T-helper 1 cell treated with Interleukin-12 subunit alpha and Interleukin-12 subunit beta and Interleukin-4 antibody, amounts not matched to agents 30 μg/mL and 1 μg/mL, for 36 hours (primary cell): ENCODE measurements around the gene HIVEP3.

Experiments
- H3K27ac Mint-ChIP-seq: one replicate; pipeline ENCODE4 v1.8.0; 2021; ENCODE audit warnings: mild to moderate bottlenecking, mixed read lengths
- H3K27me3 Mint-ChIP-seq: one replicate; pipeline ENCODE4 v1.8.0; 2021; ENCODE audit warnings: low read depth, mixed read lengths
- H3K36me3 Mint-ChIP-seq: one replicate; pipeline ENCODE4 v1.8.0; 2021; ENCODE audit warnings: low read depth, mixed read lengths
- H3K4me1 Mint-ChIP-seq: one replicate; pipeline ENCODE4 v1.8.0; 2021; ENCODE audit warnings: low read depth, mixed read lengths
- H3K4me3 Mint-ChIP-seq: one replicate; pipeline ENCODE4 v1.8.0; 2021; ENCODE audit warnings: mild to moderate bottlenecking, moderate library complexity, mixed read lengths
- H3K9me3 Mint-ChIP-seq: one replicate; pipeline ENCODE4 v1.8.0; 2021; ENCODE audit warnings: mixed read lengths

Gene HIVEP3

DNA sequence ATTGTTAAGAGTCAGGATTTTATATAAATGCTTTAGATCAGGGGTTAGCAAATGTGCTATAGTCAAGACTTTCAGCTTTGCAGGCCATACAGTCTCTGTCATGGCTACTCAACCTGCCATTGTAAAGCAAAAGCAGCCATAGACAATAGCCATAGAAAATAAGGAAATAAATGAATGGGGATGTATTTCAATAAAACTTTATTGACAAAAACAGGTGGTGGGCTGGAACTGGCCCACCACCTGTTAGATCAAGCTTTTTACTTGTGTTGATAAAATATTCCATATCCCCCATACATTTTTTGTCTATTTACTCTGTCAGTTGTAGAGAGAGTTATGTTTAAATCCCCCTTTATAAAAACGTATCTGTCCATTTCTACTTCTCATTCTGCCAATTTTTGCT, 98.9 kb downstream of the HIVEP3 start:
- Mint-ChIP-seq H3K27ac (no peak overlapping the region), H3K4me3 (no peak overlapping the region), H3K27me3 (peaks cover 5% of the 10 kb centered on the region), H3K4me1 (peaks cover 8% of the 10 kb centered on the region), H3K36me3 (peaks cover 2% of the 10 kb centered on the region), H3K9me3 (no peaks in the 10 kb centered on the region)

DNA sequence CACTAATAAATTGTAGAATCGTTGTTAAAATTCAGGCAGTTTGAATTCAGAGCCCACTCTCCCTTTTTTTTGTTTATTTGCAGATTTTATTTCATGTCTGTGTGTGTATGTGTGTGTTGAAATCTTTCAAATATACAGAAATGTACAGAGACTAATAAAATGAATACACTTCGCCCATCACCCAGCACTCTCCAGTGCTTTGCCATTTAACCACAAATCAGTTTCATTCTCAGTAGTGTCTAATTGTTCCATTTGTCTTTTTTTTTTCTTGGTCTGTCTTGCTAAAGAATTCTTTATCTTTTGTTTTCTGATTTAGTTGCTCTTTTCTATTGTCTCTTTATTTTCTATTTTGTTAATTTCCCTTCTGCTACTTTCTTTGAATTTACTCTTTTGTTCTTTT, 99.7 kb downstream of the HIVEP3 start:
- peaks cover 2% of the 10 kb centered on the region for H3K36me3 Mint-ChIP-seq
- no peak overlapping the region for H3K27ac Mint-ChIP-seq
- H3K9me3 Mint-ChIP-seq, result no peaks in the 10 kb centered on the region
- no peak overlapping the region for H3K4me3 Mint-ChIP-seq
- peaks cover 5% of the 10 kb centered on the region for H3K27me3 Mint-ChIP-seq
- peaks cover 8% of the 10 kb centered on the region for H3K4me1 Mint-ChIP-seq

- Mint-ChIP-seq H3K36me3 (peaks cover 2% of the 10 kb centered on the region), H3K4me3 (no peak overlapping the region), H3K27ac (no peak overlapping the region), H3K9me3 (no peaks in the 10 kb centered on the region), H3K27me3 (peaks cover 5% of the 10 kb centered on the region), H3K4me1 (peaks cover 17% of the 10 kb centered on the region)
Observed at GRCh38 chr1:41816061-41816460, 102.7 kb downstream of the HIVEP3 start.

DNA sequence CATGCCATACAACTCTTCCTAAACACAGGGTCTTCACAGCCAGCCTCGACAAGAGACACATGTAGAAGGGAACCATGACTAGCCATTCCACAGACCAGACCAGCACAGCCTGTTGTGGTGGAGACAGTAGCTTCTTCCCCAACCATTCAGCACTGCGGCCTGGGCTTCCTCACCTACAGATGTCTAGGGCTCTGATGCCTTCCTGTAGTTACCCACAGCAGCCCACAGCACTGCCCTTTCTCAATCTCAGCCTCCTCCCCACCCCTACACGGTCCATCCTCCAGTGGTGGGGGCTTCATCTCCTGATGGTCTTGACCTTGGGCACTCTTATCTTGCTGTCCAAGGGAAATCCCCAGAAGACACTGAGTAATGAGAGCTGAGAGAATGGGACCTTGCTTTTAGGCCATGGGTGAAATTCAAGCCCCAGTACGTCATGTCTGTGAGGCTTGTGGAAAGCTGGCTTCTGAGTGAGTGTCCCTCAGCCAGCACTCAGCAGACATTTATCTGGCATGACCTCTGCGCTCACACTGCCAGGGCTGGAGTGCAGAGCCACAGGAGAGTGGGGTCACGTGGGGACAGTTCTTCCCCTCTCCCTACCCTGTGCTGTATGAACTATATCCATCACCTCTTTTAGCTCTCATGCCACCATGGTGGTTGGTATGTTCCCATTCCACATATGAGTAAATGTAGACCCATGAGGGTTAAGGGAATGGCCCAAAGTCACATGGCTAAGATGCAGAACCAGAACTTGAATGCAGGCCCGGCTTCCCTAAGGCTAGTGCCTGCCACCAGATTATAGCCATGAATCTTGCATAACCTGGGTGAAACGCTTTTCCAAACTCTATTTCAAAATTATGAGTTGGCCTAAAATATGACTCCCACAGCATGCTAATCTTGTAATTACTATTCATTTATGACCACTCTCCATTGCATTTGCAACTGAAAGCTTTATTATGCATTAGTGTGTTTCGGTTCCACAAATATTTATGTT, 104.7 kb downstream of the HIVEP3 start:
- H3K27me3 Mint-ChIP-seq, result peaks cover 1% of the 10 kb centered on the region

GRCh38 chr1:41813226-41813625, 105.5 kb downstream of the HIVEP3 start:
- H3K9me3 Mint-ChIP-seq, result no peaks in the 10 kb centered on the region
- H3K36me3 Mint-ChIP-seq, result peaks cover 2% of the 10 kb centered on the region
- H3K27ac Mint-ChIP-seq, result no peak overlapping the region
- H3K4me3 Mint-ChIP-seq, result no peak overlapping the region
- H3K27me3 Mint-ChIP-seq, result no peaks in the 10 kb centered on the region
- peaks cover 36% of the 10 kb centered on the region for H3K4me1 Mint-ChIP-seq

More for the DNA sequence above, 104.7 kb downstream of the HIVEP3 start:
- H3K36me3 Mint-ChIP-seq, result peaks cover 2% of the 10 kb centered on the region
- no peak overlapping the region for H3K4me3 Mint-ChIP-seq
- H3K4me1 Mint-ChIP-seq, result peaks cover 34% of the 10 kb centered on the region
- H3K9me3 Mint-ChIP-seq, result no peaks in the 10 kb centered on the region
- H3K27ac Mint-ChIP-seq, result no peak overlapping the region

GRCh38 chr1:41812453-41812852, 106.3 kb downstream of the HIVEP3 start:
- H3K27me3 Mint-ChIP-seq, result no peaks in the 10 kb centered on the region
- peaks cover 4% of the 10 kb centered on the region for H3K36me3 Mint-ChIP-seq
- no peak overlapping the region for H3K4me3 Mint-ChIP-seq
- H3K9me3 Mint-ChIP-seq, result no peaks in the 10 kb centered on the region
- no peak overlapping the region for H3K27ac Mint-ChIP-seq
- peaks cover 43% of the 10 kb centered on the region for H3K4me1 Mint-ChIP-seq

GRCh38 chr1:41812051-41812450, 106.7 kb downstream of the HIVEP3 start:
- Mint-ChIP-seq H3K9me3 (no peaks in the 10 kb centered on the region), H3K36me3 (peaks cover 6% of the 10 kb centered on the region), H3K4me3 (no peak overlapping the region), H3K27ac (peak overlapping the region; percentile 65), H3K4me1 (peaks cover 47% of the 10 kb centered on the region), H3K27me3 (no peaks in the 10 kb centered on the region)

DNA sequence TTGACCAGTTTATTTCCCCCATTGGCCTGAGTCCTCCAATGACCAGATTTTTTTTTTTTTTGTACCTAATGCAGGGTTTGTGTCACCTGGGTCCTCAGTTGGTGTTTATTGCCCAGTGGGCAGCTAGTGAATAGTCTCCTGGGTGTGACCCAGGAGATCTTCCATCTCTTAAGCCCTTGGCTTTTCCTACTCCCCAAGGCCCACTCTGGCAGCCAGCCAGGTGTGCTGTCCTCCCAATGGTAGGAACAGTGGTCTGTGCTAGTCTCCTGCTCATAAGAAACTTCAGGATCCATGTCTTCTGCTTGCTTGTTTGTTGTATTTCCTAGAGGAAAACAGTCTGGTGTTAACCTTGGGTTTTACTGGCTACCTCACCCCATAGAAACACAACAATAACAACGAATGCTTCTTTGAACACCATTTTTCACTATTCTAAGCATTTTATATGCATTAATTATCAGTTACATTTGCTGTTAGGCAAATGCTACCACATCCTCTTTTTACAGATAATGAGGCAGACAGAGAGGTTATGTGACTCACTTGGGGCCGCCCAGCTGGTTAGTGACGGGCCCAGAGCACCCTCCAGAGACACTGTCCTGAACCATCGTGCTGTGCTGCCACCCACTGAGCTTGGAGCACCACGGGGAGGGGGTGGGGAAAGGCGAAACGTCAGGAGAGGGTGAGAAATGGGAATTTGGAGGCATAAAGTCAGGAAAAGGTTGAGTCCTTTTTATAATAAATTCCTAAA, 107.5 kb downstream of the HIVEP3 start:
- peaks cover 56% of the 10 kb centered on the region for H3K4me1 Mint-ChIP-seq
- H3K9me3 Mint-ChIP-seq, result no peaks in the 10 kb centered on the region
- no peak overlapping the region for H3K4me3 Mint-ChIP-seq
- peaks cover 7% of the 10 kb centered on the region for H3K36me3 Mint-ChIP-seq
- H3K27ac Mint-ChIP-seq, result peak overlapping the region; percentile 58
- no peaks in the 10 kb centered on the region for H3K27me3 Mint-ChIP-seq

DNA sequence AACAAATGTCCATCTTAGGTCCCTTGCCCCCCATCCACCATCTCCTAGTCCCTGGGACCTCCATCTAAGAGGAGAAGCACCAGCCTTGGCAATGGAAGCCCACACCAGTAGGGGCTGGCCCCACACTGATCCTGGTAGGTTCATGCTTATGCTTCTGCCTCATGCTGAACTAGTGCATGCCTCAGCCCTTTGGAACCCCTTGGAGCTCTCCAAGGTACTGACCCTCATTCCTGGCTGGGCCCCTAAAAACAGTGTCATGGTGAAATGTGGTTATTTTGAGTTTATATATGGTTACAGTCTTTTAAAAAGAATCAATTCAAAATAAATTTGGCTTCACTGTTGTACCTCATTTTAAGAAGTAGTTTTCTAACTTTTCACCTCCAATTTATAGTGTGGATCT, 108.3 kb downstream of the HIVEP3 start:
- H3K4me1 Mint-ChIP-seq, result peaks cover 63% of the 10 kb centered on the region
- H3K36me3 Mint-ChIP-seq, result peaks cover 9% of the 10 kb centered on the region
- H3K9me3 Mint-ChIP-seq, result no peaks in the 10 kb centered on the region
- H3K4me3 Mint-ChIP-seq, result no peak overlapping the region
- H3K27ac Mint-ChIP-seq, result peak overlapping the region; percentile 28
- no peaks in the 10 kb centered on the region for H3K27me3 Mint-ChIP-seq

DNA sequence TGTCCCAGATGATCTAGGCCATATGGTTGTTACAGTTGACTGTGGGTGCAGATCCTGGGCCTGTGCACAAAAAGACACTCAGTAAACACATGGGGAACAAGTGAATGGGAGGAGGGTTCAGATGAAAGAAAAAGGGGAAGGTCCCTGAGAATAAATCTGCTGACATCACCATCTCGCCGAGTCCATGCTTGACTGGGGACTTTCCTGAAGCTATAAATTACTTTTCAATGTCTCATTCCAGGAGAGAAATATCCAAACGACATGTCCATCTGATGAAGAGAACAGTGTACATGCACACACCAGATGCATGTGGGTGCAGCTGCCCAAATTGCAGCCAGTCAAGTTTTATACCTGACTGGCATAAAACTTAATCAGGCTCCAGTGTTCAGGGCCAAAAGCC, 109.0 kb downstream of the HIVEP3 start:
- H3K9me3 Mint-ChIP-seq, result no peaks in the 10 kb centered on the region
- H3K27ac Mint-ChIP-seq, result peak overlapping the region; percentile 59
- no peaks in the 10 kb centered on the region for H3K27me3 Mint-ChIP-seq
- H3K4me1 Mint-ChIP-seq, result peaks cover 67% of the 10 kb centered on the region
- H3K4me3 Mint-ChIP-seq, result no peak overlapping the region
- H3K36me3 Mint-ChIP-seq, result peaks cover 11% of the 10 kb centered on the region

DNA sequence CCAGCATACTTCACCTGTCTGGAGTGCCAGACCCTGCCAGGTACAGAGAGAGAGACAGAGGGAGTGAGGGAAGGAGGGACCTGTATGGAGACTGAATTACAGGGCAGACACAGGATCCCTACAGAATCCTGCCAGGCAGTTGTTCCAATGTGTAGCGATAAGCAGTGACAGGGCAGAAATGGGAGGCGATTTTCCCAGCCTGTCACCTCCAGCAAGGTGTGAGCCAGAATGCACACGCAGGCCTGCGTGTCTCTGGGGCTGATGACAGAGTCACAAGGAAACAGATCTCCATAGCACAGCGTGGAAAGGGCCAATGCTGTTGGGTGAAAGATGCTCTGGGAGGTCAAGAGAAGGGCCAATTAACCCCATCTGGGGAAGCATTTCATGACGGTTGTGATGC, 111.3 kb downstream of the HIVEP3 start:
- Mint-ChIP-seq H3K36me3 (peaks cover 15% of the 10 kb centered on the region), H3K27me3 (no peaks in the 10 kb centered on the region), H3K9me3 (no peaks in the 10 kb centered on the region), H3K4me3 (peak overlapping the region; percentile 70), H3K27ac (peak overlapping the region; percentile 97), H3K4me1 (peaks cover 84% of the 10 kb centered on the region)

- peaks cover 15% of the 10 kb centered on the region for H3K36me3 Mint-ChIP-seq
- H3K9me3 Mint-ChIP-seq, result no peaks in the 10 kb centered on the region
- peak overlapping the region; percentile 70 for H3K4me3 Mint-ChIP-seq
- H3K27me3 Mint-ChIP-seq, result no peaks in the 10 kb centered on the region
- H3K27ac Mint-ChIP-seq, result peak overlapping the region; percentile 97
- H3K4me1 Mint-ChIP-seq, result peaks cover 78% of the 10 kb centered on the region
Observed at GRCh38 chr1:41806472-41807155, 112.1 kb downstream of the HIVEP3 start.

DNA sequence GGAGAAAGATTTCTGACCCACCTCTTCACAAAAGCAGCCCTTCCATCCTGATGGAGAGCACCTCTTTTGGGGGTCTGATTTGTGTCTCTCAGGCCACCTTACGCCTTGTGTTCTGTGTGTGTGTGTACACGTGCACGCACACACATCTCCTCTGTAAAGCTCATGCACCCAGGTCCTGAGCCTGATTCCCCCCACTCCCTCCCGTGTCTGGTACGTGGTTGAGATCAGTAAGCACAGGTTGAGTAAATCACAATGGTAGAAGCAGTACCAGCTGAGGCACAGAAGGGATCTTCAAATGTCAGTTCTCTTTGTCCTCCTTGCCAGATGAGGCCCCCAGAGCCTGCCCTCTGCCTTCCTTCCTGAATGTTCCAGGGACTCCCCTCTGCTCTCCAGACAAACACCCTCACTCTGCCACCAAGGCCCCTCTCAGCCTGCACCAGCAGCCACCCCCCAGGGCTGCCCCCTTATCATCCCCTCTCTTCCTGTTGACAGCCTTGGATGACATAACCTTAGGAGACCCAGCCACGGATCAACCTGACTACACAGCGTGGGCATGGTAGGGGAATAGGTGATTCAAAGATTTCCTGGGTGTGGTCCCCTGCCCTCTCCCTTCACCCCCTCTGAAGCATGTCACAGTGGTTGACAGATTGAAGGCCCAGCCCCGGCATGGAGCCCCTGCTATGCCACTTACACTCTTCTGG, 112.8 kb downstream of the HIVEP3 start:
- H3K27me3 Mint-ChIP-seq, result no peaks in the 10 kb centered on the region
- peak overlapping the region; percentile 97 for H3K27ac Mint-ChIP-seq
- no peaks in the 10 kb centered on the region for H3K9me3 Mint-ChIP-seq
- H3K4me1 Mint-ChIP-seq, result peaks cover 76% of the 10 kb centered on the region
- H3K4me3 Mint-ChIP-seq, result peak overlapping the region; percentile 70
- H3K36me3 Mint-ChIP-seq, result peaks cover 15% of the 10 kb centered on the region

DNA sequence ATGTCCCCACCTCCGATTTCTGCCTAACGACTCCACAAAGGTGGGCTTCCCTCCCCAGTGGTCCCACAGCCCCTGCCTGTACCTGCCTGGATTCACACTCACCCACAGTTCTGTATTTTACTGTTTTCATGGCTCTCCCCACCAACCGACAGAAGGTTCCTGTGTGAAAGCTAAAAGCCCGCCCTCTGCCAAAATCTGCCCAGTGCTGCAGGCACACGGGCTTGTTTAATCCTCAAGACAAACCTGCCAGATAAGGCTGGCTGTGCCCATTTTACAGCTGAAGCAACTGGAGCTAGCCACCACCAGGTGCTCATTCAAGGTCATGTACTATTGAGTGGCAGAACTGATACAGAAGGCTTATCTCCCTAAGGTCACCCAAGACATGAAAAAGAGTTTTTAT, 114.5 kb downstream of the HIVEP3 start:
- H3K27ac Mint-ChIP-seq, result peak overlapping the region; percentile 72
- H3K36me3 Mint-ChIP-seq, result peaks cover 18% of the 10 kb centered on the region
- peaks cover 76% of the 10 kb centered on the region for H3K4me1 Mint-ChIP-seq
- no peaks in the 10 kb centered on the region for H3K27me3 Mint-ChIP-seq
- H3K9me3 Mint-ChIP-seq, result peaks cover 4% of the 10 kb centered on the region
- peak overlapping the region; percentile 60 for H3K4me3 Mint-ChIP-seq
